A549 treated with AZD9567 at 1 μM for 4 hours (cell line): ENCODE measurements around the gene SLF1. TPM values are rescaled to one million over a fixed set of nuclear protein-coding genes. Genes with fewer than 3 reads are reported as not detected.

Source experiments
- total RNA-seq: library from RNA; stranded (reverse); fragments of 200-300 nt; extraction: Qiagen RNA extraction; gene quantifications from 5 replicates; pipeline ENCODE4 v1.2.3, GENCODE V29; 2022; ENCODE audit not compliant: insufficient read depth

SLF1 gene
- total RNA-seq, result 7.6 to 9.9 TPM (median 9.3 TPM) in 5 replicates

DNA sequence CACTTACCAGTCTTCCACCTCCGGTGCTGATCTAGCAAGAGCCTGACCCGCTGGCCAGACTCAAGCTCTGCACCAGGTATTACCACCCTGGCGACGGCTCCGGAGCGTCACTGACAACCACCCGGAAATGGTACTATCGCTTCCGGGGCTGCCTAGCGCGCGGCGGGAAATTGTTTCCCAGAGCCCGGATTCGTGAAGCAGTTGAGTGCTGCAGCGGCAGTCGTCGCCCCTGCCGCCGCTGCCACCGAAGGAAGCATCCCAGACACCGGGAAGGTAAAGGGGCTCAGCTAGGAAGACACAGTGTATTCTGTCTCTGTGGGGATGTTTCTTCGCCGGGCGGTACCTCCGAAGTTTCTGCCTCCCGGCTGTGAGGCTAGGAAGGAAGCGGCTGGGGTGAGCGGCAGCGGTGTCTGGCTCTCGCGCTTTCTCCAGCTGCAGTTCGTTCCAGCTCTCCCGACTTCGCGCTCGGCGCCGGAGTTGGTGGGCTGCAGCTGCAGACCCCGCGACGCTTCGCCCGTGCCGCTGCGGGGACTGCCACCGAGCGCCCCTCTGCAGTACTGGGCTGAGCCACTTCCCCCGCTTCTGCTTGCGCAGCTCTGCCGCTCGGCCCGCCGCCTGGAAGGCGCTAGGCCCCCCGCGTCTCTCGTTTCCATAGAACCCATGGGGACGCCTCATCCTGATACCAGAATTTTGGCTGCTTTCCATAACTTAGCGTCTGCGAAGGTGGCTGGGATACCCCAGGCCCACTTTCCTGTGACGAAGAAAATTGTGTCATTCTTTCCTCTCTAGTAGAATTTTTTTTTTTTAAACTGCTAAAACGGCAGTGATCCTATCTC is at the start of gene SLF1, which contains the start of gene KIAA0825:
SLF1 (plus strand) TSS at position 177 of the 836 bp plus-strand sequence. CDS start 10,142 bp downstream, outside the sequence.
KIAA0825 (minus strand) TSS at position 112 of the 836 bp plus-strand sequence. CDS start 81,478 bp downstream, outside the sequence.

Other genes starting within 250 kb of the SLF1 start
- gene KIAA0825, start 65 bp upstream of the SLF1 start, total RNA-seq, result 0.57 to 0.87 TPM (median 0.65 TPM) in 4 of 5 replicates, not detected in the other